Measurements from ENCODE around the gene TTC23L. TPM values are rescaled to one million over a fixed set of nuclear protein-coding genes. Genes with fewer than 3 reads are reported as not detected.

TTC23L gene
- total RNA-seq, 1 donor from 2014 or later, result 1.6 TPM

DNA sequence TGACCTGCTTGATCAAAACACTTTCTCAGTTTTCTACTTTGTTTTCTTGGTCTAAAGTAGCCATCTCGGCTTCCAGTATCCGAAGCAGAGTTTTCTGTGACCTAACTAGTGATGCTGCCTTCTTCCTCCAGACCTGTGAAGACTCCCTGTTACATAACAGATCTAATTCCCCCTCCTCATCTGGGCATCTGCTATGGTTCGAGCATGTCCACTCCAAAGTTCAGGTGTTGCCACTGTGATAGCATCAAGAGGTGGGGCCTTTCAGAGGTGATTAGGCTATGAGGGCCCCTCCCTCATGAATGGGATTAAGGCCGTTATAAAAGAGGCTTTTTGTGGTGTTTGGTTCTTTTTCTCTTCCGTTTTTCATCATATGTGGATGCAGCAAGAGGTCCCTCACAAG is 20.3 kb downstream of the TTC23L start:
- no peak overlapping the region for H3K4me3 Mint-ChIP-seq
- H3K27me3 Mint-ChIP-seq (ENCODE audit: low read depth), result no peaks in the 10 kb centered on the region
- no peaks in the 10 kb centered on the region for H3K9me3 Mint-ChIP-seq
- H3K27ac Mint-ChIP-seq (ENCODE audit: unreplicated experiment), result no peak overlapping the region
- no peaks in the 10 kb centered on the region for H3K36me3 Mint-ChIP-seq (ENCODE audit: low read depth)
- TF ChIP-seq, protein P1, sequence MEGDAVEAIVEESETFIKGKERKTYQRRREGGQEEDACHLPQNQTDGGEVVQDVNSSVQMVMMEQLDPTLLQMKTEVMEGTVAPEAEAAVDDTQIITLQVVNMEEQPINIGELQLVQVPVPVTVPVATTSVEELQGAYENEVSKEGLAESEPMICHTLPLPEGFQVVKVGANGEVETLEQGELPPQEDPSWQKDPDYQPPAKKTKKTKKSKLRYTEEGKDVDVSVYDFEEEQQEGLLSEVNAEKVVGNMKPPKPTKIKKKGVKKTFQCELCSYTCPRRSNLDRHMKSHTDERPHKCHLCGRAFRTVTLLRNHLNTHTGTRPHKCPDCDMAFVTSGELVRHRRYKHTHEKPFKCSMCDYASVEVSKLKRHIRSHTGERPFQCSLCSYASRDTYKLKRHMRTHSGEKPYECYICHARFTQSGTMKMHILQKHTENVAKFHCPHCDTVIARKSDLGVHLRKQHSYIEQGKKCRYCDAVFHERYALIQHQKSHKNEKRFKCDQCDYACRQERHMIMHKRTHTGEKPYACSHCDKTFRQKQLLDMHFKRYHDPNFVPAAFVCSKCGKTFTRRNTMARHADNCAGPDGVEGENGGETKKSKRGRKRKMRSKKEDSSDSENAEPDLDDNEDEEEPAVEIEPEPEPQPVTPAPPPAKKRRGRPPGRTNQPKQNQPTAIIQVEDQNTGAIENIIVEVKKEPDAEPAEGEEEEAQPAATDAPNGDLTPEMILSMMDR (conservative IDR thresholded peaks at IDR 0.05), result no peak
- peaks cover 15% of the 10 kb centered on the region for H3K4me1 Mint-ChIP-seq
- no peak for DNase-seq (ENCODE audit: low read depth, low spot score)

DNA sequence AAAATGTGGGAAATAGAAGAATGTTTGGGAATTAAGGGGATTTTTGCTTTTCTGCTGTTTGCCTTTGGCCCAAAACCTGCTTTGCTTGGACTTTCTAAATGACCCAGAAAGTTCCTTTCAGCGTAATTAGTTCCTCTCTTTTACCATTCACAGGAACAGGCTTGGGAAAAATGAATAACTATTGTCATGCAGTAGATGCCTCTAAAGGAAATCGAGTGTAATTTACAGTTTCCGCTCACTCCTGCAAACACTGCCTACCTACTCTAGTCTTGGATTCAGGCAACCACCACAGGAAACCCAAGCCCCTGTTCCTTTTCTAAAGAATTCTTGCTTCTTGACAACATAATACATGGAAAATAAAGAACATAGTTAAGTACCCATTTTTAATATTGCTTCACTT is 25.0 kb downstream of the TTC23L start:
- no peak overlapping the region for H3K27ac Mint-ChIP-seq (ENCODE audit: unreplicated experiment)
- peaks cover 13% of the 10 kb centered on the region for H3K4me1 Mint-ChIP-seq
- H3K4me3 Mint-ChIP-seq, result no peak overlapping the region

DNA sequence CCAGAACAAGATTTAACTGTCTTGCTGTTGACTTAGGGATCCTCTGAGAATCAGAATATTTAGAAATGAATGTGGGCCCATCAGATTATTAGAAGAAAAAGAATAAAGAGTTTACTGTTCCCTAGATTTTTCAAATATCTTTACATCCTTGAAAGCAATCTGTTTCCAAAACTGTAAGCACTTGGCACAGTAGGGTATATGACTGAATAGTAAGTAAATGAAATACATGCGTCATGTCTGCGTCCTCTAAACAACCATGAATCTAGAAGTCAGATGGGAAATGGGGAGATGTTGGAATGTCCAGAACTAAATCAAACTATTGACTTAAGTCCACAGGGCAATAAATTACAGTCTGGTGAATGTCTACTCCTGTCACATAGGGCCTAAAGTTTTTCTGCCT is 26.1 kb downstream of the TTC23L start:
- peaks cover 4% of the 10 kb centered on the region for H3K36me3 Mint-ChIP-seq (ENCODE audit: low read depth)
- H3K4me1 Mint-ChIP-seq, result peaks cover 23% of the 10 kb centered on the region
- TF ChIP-seq, protein P1 (conservative IDR thresholded peaks at IDR 0.05), result no peak
- DNase-seq (ENCODE audit: low read depth, low spot score), result no peak
- H3K27me3 Mint-ChIP-seq (ENCODE audit: low read depth), result no peaks in the 10 kb centered on the region
- no peak overlapping the region for H3K4me3 Mint-ChIP-seq
- H3K27ac Mint-ChIP-seq (ENCODE audit: unreplicated experiment), result no peak overlapping the region
- no peaks in the 10 kb centered on the region for H3K9me3 Mint-ChIP-seq

More for the DNA sequence above, 25.0 kb downstream of the TTC23L start:
- TF ChIP-seq, protein P1 (conservative IDR thresholded peaks at IDR 0.05), result no peak
- no peak for DNase-seq (ENCODE audit: low read depth, low spot score)
- H3K36me3 Mint-ChIP-seq (ENCODE audit: low read depth), result no peaks in the 10 kb centered on the region
- no peaks in the 10 kb centered on the region for H3K9me3 Mint-ChIP-seq
- no peaks in the 10 kb centered on the region for H3K27me3 Mint-ChIP-seq (ENCODE audit: low read depth)

DNA sequence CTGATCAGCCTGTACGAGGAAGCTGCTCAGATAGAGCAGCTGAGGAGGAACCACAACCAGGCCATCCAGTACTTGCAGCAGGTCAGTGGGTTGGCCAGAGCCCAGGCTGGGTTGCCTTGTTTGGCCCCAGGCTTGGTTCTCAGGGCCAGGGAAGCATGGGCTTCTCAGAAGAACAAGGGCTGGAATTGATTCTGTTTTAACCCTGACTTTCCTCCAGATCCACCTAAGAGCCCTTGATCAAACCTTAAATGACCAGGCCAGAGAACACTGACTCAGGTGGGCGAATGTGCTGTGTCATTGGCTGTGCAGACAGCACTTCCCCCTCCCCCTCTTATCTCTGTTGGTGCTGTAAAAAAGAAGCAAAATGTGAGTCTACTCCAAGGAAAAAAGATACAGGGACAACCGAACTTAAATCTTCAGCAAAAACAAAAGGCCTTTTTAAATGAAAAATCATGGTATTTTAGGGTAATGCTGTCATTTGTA is 28.1 kb downstream of the TTC23L start:
- peaks cover 23% of the 10 kb centered on the region for H3K4me1 Mint-ChIP-seq
- TF ChIP-seq, protein P1 (conservative IDR thresholded peaks at IDR 0.05), result no peak
- H3K9me3 Mint-ChIP-seq, result no peaks in the 10 kb centered on the region
- H3K27ac Mint-ChIP-seq (ENCODE audit: unreplicated experiment), result no peak overlapping the region
- no peaks in the 10 kb centered on the region for H3K27me3 Mint-ChIP-seq (ENCODE audit: low read depth)
- no peak overlapping the region for H3K4me3 Mint-ChIP-seq
- peaks cover 10% of the 10 kb centered on the region for H3K36me3 Mint-ChIP-seq (ENCODE audit: low read depth)
- no peak for DNase-seq (ENCODE audit: low read depth, low spot score)

DNA sequence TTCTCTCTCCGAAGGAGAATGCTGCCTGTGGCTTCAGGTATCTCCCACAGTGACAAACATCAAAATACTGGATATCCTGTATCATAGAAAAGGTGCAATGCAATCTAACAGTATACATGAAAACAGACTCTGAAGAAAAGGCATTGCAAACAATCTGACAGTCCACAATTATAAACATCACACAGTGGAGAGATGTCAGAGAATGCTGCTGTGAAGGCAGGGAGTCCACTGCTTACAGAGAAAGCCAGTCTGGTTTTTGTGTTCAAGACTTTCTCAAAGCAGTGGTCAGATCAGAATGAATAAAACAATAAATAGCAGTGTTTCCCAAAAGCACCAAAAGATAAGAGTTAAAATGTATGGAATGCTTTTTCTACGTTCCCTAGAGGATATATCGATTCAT is 28.7 kb downstream of the TTC23L start:
- no peak for DNase-seq (ENCODE audit: low read depth, low spot score)
- Mint-ChIP-seq H3K27me3 (ENCODE audit: low read depth) (no peaks in the 10 kb centered on the region), H3K4me1 (peaks cover 23% of the 10 kb centered on the region), H3K27ac (ENCODE audit: unreplicated experiment) (no peak overlapping the region), H3K4me3 (no peak overlapping the region), H3K9me3 (no peaks in the 10 kb centered on the region), H3K36me3 (ENCODE audit: low read depth) (peaks cover 10% of the 10 kb centered on the region)
- TF ChIP-seq, protein P1 (conservative IDR thresholded peaks at IDR 0.05), result no peak

All from neural crest cell (in vitro differentiated cells).